Measurements from ENCODE around the gene OTOS. TPM values are rescaled to one million over a fixed set of nuclear protein-coding genes. Genes with fewer than 3 reads are reported as not detected.

OTOS gene
- total and polyA plus RNA-seq, 5 donors from 2014 or later, result not detected

DNA sequence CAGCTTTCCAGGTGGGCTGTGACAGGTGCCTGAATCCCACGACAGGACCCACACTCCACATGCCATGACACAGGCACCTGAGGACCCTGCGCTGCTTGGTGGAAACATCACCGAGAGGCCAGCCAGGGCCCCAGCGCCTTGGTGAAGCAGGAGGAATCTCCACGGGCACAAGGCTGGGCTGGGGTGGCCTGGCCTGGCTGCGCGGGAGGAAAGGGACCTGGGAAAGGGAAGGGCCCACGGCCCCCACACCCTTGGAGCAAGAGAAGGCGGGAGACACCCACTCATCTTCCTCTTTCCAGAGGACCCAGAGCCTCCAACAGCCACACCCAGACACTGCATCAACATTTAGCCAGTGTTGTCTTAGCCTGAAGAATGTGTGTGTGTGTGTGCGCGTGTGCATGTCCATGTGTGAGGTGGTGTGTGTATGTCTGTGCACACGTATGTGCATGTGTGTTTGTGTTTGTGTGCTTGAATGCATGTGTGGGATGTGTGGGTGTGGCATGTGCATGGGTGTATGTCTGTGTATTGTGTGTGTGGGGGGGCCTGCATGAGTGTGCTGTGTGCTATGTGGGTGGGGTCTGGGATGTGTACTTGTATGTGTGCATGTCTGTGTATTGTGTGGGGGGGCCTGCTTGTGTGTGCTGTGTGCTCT lies 6.3 kb upstream of the OTOS start:
- Mint-ChIP-seq H3K4me3 (no peak overlapping the region), H3K4me1 (peaks cover 0 to 2% (median under 1%) of the 10 kb centered on the region in 4 donors), H3K36me3 (no peaks in the 10 kb centered on the region), H3K27ac (no peak overlapping the region), H3K27me3 (peaks cover under 1% of the 10 kb centered on the region), H3K9me3 (peaks cover 0 to 2% (median 0%) of the 10 kb centered on the region in 7 donors)
- H3K36me3 ChIP-seq (ENCODE audit: control insufficient read depth, insufficient read depth, low read length), result no peaks in the 10 kb centered on the region
- H3K27me3 ChIP-seq (ENCODE audit: control insufficient read depth, insufficient read depth, low read length), result no peaks in the 10 kb centered on the region
- DNase-seq (no peak), ATAC-seq (ENCODE audit: low read depth in 2 of 2) (no peak)
- H3K4me3 ChIP-seq (ENCODE audit: low read depth, low read length), result no peak overlapping the region
- no peaks in the 10 kb centered on the region for H3K9me3 ChIP-seq (ENCODE audit: control insufficient read depth in 2 of 2, low read length in 2 of 2)
- no peak overlapping the region for H3K27ac ChIP-seq (ENCODE audit: insufficient read depth, low read length, poor library complexity, severe bottlenecking)
- peaks cover 7% of the 10 kb centered on the region for H3K4me1 ChIP-seq (ENCODE audit: control insufficient read depth, insufficient read depth, low read length, poor library complexity, severe bottlenecking)

DNA sequence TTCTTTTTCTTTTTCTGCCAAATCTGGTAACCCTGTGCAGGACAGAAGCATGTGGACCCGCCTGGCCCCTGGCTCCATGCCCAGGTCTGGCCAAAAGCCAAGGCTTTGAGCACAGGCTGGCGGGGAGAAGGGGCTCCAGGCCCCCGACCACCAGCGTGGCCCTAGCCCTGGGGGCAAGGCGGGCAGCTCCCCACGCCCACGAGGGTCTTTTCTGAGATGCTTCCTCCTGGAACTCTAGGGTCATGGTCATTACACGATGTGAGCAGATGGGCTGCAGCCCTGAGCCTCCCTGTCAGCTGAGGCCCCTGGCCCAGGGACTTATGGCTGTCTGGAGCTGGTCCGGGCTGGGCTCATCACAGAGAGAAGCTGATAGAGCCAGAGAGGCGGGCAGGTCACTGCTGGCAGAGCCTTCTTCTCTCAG lies 5.7 kb upstream of the OTOS start:
- H3K4me1 Mint-ChIP-seq, result peaks cover 0 to 2% (median under 1%) of the 10 kb centered on the region in 4 donors
- ATAC-seq (ENCODE audit: low read depth in 2 of 2) (no peak), DNase-seq (no peak)
- H3K4me3 Mint-ChIP-seq, result no peak overlapping the region
- no peaks in the 10 kb centered on the region for H3K36me3 Mint-ChIP-seq
- peaks cover 7% of the 10 kb centered on the region for H3K4me1 ChIP-seq (ENCODE audit: control insufficient read depth, insufficient read depth, low read length, poor library complexity, severe bottlenecking)
- H3K9me3 Mint-ChIP-seq, result peaks cover 0 to 2% (median 0%) of the 10 kb centered on the region in 7 donors
- no peaks in the 10 kb centered on the region for H3K9me3 ChIP-seq (ENCODE audit: control insufficient read depth in 2 of 2, low read length in 2 of 2)
- no peak overlapping the region for H3K27ac ChIP-seq (ENCODE audit: insufficient read depth, low read length, poor library complexity, severe bottlenecking)
- H3K27me3 Mint-ChIP-seq, result peaks cover 4% of the 10 kb centered on the region
- no peaks in the 10 kb centered on the region for H3K27me3 ChIP-seq (ENCODE audit: control insufficient read depth, insufficient read depth, low read length)
- H3K36me3 ChIP-seq (ENCODE audit: control insufficient read depth, insufficient read depth, low read length), result no peaks in the 10 kb centered on the region
- no peak overlapping the region for H3K27ac Mint-ChIP-seq
- no peak overlapping the region for H3K4me3 ChIP-seq (ENCODE audit: low read depth, low read length)

DNA sequence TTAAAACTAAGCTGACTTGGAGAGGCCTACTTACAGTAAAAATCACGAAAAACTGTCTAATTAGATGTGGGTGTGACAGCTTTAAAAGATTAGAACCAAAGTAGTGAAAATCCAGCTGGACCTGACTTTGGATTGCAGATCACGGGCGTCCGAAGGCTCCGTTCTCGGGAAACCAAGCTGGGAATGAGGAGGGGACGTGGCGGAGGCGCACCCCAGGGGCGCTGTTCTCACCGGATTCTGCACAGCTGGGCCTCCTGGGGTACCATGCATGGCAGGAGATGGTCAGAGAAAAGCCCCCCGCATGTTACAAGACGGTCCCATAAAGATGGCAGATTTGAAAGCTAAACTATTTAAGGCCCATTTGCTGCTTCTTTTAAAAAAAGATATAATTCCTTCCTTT lies 5.0 kb upstream of the OTOS start:
- peaks cover 7% of the 10 kb centered on the region for H3K4me1 ChIP-seq (ENCODE audit: control insufficient read depth, insufficient read depth, low read length, poor library complexity, severe bottlenecking)
- no peaks in the 10 kb centered on the region for H3K27me3 ChIP-seq (ENCODE audit: control insufficient read depth, insufficient read depth, low read length)
- no peaks in the 10 kb centered on the region for H3K36me3 ChIP-seq (ENCODE audit: control insufficient read depth, insufficient read depth, low read length)
- Mint-ChIP-seq H3K27ac (no peak overlapping the region), H3K9me3 (peaks cover 0 to 3% (median 0%) of the 10 kb centered on the region in 7 donors), H3K36me3 (no peaks in the 10 kb centered on the region), H3K4me1 (peaks cover 0 to 2% (median under 1%) of the 10 kb centered on the region in 4 donors), H3K4me3 (no peak overlapping the region), H3K27me3 (peaks cover 6% of the 10 kb centered on the region)
- no peak overlapping the region for H3K4me3 ChIP-seq (ENCODE audit: low read depth, low read length)
- H3K9me3 ChIP-seq (ENCODE audit: control insufficient read depth in 2 of 2, low read length in 2 of 2), result no peaks in the 10 kb centered on the region
- DNase-seq, result no peak
- no peak for ATAC-seq (ENCODE audit: low read depth in 2 of 2)
- no peak overlapping the region for H3K27ac ChIP-seq (ENCODE audit: insufficient read depth, low read length, poor library complexity, severe bottlenecking)

DNA sequence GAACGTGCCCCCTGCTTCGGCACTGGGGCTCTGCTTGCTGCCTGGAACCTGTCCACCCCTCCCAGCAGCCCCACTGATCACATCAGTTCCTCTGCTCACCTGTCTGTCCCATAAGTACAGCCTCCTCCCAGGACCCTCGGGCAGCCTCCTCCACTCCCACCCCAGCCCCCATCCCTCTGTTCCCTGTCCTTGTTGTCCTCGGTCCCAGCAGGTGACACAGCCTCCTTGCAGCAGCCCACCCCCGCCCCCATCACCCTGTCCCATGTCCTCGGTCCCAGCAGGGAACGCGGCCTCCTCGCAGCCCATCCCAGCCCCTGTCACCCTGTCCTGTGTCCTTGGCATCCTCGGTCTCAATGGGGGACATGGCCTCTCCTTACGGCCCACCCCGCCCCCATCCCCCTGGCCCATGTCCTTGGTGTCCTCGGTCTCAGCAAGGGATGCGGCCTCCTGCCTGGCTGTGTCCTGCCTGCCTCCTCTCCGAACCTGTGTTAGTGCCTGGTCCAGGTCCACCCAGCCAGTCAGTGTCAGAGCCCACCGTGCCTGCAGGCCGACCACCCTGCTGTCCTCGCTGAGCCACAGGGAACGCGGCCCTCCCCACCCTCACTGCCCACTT lies 4.3 kb upstream of the OTOS start:
- peaks cover 6% of the 10 kb centered on the region for H3K27me3 Mint-ChIP-seq
- Histone ChIP-seq H3K36me3 (ENCODE audit: control insufficient read depth, insufficient read depth, low read length) (no peaks in the 10 kb centered on the region), H3K27ac (ENCODE audit: insufficient read depth, low read length, poor library complexity, severe bottlenecking) (no peak overlapping the region), H3K9me3 (ENCODE audit: control insufficient read depth in 2 of 2, low read length in 2 of 2) (no peaks in the 10 kb centered on the region), H3K4me1 (ENCODE audit: control insufficient read depth, insufficient read depth, low read length, poor library complexity, severe bottlenecking) (peaks cover 7% of the 10 kb centered on the region), H3K27me3 (ENCODE audit: control insufficient read depth, insufficient read depth, low read length) (no peaks in the 10 kb centered on the region), H3K4me3 (ENCODE audit: low read depth, low read length) (no peak overlapping the region)
- H3K27ac Mint-ChIP-seq, result no peak overlapping the region
- peaks cover 0 to 2% (median under 1%) of the 10 kb centered on the region in 4 donors for H3K4me1 Mint-ChIP-seq
- DNase-seq (no peak), ATAC-seq (ENCODE audit: low read depth in 2 of 2) (no peak)
- peaks cover 0 to 3% (median 0%) of the 10 kb centered on the region in 7 donors for H3K9me3 Mint-ChIP-seq
- H3K36me3 Mint-ChIP-seq, result no peaks in the 10 kb centered on the region
- no peak overlapping the region for H3K4me3 Mint-ChIP-seq

DNA sequence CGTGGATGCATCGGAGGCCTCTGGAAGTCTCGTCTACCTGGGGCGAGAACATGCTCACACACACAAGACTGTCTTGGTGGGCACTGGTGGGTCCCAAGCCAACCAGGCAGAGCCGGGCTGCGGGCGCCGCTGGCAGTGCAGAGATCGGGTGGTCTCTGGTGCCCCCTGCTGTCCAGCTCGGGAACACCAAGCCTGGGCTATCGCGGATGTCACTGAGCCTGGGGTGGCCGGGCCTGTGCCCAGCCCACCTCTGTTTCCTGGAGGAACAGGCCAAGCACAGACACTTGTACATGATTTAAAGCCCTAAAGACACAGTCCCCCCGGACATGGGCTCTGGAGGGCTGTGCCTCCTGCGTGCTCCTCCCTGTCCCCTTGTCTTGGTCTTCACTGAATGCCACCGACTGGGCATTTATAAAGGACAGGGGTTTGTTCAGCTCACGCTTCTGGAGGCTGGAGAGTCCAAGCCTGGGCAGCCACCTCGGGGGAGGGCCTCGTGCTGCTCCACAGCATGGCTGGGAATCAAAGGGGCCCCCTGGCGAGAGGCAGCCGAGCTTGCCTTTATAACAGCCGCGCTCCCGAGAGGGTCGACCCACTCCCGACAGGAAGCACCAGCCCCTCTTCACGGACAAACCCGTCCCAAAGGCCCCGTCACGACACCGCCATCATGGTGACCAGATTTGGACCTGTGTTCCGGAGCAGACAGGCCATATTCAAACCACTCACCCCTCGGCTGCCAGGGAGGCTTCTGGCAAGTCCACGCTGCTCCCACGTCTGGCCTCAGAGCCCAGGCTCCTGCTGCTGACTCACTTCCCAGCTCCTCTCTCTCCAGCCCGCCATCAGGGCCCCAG lies 3.6 kb upstream of the OTOS start:
- Mint-ChIP-seq H3K4me3 (no peak overlapping the region), H3K27me3 (peaks cover 6% of the 10 kb centered on the region), H3K36me3 (no peaks in the 10 kb centered on the region), H3K27ac (no peak overlapping the region), H3K4me1 (peaks cover 0 to 2% (median under 1%) of the 10 kb centered on the region in 4 donors), H3K9me3 (peaks cover 0 to 3% (median 0%) of the 10 kb centered on the region in 7 donors)
- H3K27me3 ChIP-seq (ENCODE audit: control insufficient read depth, insufficient read depth, low read length), result no peaks in the 10 kb centered on the region
- DNase-seq (peak; percentile 61 to 75 (median 71)), ATAC-seq (ENCODE audit: low read depth in 2 of 2) (peak; percentile 80 to 84)
- H3K36me3 ChIP-seq (ENCODE audit: control insufficient read depth, insufficient read depth, low read length), result no peaks in the 10 kb centered on the region
- no peaks in the 10 kb centered on the region for H3K9me3 ChIP-seq (ENCODE audit: control insufficient read depth in 2 of 2, low read length in 2 of 2)
- H3K27ac ChIP-seq (ENCODE audit: insufficient read depth, low read length, poor library complexity, severe bottlenecking), result no peak overlapping the region
- peaks cover 7% of the 10 kb centered on the region for H3K4me1 ChIP-seq (ENCODE audit: control insufficient read depth, insufficient read depth, low read length, poor library complexity, severe bottlenecking)
- no peak overlapping the region for H3K4me3 ChIP-seq (ENCODE audit: low read depth, low read length)

DNA sequence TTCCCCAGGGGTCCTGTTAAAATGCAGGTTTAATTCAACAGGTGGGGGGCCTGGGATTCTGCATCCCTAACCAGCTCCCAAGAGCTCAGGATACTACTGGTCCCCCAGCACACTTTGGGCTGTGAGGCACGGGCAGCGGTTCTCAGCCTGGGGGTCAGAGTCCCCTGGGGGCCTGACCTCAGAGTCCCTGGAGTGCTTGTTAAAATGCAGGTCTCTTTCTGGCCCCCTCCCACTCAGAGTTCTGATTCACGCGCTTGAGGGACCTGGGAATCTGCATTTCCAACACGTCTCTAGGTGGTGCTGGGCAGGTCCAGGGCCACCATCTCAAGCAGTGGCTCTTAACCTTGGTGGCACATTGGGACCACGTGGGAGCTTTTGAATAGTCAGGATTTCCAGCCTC lies 2.8 kb upstream of the OTOS start:
- Mint-ChIP-seq H3K27me3 (peaks cover 11% of the 10 kb centered on the region), H3K4me1 (peaks cover 0 to 2% (median under 1%) of the 10 kb centered on the region in 4 donors), H3K9me3 (peaks cover 0 to 3% (median 0%) of the 10 kb centered on the region in 7 donors), H3K27ac (no peak overlapping the region), H3K36me3 (no peaks in the 10 kb centered on the region), H3K4me3 (no peak overlapping the region)
- H3K27ac ChIP-seq (ENCODE audit: insufficient read depth, low read length, poor library complexity, severe bottlenecking), result no peak overlapping the region
- no peak for DNase-seq
- H3K27me3 ChIP-seq (ENCODE audit: control insufficient read depth, insufficient read depth, low read length), result no peaks in the 10 kb centered on the region
- no peak overlapping the region for H3K4me3 ChIP-seq (ENCODE audit: low read depth, low read length)
- ATAC-seq (ENCODE audit: low read depth in 2 of 2), result no peak
- H3K4me1 ChIP-seq (ENCODE audit: control insufficient read depth, insufficient read depth, low read length, poor library complexity, severe bottlenecking), result peaks cover 7% of the 10 kb centered on the region
- no peaks in the 10 kb centered on the region for H3K9me3 ChIP-seq (ENCODE audit: control insufficient read depth in 2 of 2, low read length in 2 of 2)
- H3K36me3 ChIP-seq (ENCODE audit: control insufficient read depth, insufficient read depth, low read length), result no peaks in the 10 kb centered on the region

DNA sequence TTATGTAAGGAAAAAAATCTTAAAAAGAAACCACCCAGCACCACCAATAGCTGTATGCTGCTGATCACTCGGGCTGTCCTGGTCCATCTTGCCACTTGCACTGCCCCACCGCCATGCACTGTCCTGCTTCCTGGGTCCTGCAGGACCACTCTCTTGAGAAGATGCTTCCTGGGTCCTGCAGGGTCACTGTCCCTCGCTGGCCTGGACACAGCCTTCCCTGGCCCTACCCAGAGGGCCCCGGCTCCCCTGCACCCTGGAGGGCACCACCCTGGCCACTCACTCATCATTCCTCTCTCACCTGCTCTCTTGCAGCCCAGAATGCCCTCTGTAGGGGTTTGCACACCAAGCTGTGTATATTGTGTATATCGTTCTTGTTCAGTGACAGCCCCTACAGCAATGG lies 2.4 kb upstream of the OTOS start:
- Mint-ChIP-seq H3K9me3 (peaks cover 0 to 3% (median 0%) of the 10 kb centered on the region in 7 donors), H3K27ac (no peak overlapping the region), H3K36me3 (no peaks in the 10 kb centered on the region), H3K4me3 (no peak overlapping the region), H3K4me1 (peaks cover 0 to 3% (median under 1%) of the 10 kb centered on the region in 4 donors), H3K27me3 (peaks cover 11% of the 10 kb centered on the region)
- Histone ChIP-seq H3K36me3 (ENCODE audit: control insufficient read depth, insufficient read depth, low read length) (no peaks in the 10 kb centered on the region), H3K27me3 (ENCODE audit: control insufficient read depth, insufficient read depth, low read length) (no peaks in the 10 kb centered on the region), H3K27ac (ENCODE audit: insufficient read depth, low read length, poor library complexity, severe bottlenecking) (no peak overlapping the region), H3K9me3 (ENCODE audit: control insufficient read depth in 2 of 2, low read length in 2 of 2) (no peaks in the 10 kb centered on the region), H3K4me3 (ENCODE audit: low read depth, low read length) (no peak overlapping the region), H3K4me1 (ENCODE audit: control insufficient read depth, insufficient read depth, low read length, poor library complexity, severe bottlenecking) (peaks cover 7% of the 10 kb centered on the region)
- no peak for DNase-seq
- no peak for ATAC-seq (ENCODE audit: low read depth in 2 of 2)
